DMS79 treated with DMSO at 0.1 percent for 48 hours (cell line): ENCODE results near the gene USP44.
A peak's percentile ranks its signal among the peaks of the same experiment; 100 is the strongest.
"Not testable (repeated sequence)": the region's sequence is repeated elsewhere in the genome, so short reads cannot be mapped to it uniquely, and the experiment has no call there.

Experiments
- DNase-seq: peaks from one replicate; lab custom pipeline; 2025; lab: John Stamatoyannopoulos, UW

USP44 gene

DNA sequence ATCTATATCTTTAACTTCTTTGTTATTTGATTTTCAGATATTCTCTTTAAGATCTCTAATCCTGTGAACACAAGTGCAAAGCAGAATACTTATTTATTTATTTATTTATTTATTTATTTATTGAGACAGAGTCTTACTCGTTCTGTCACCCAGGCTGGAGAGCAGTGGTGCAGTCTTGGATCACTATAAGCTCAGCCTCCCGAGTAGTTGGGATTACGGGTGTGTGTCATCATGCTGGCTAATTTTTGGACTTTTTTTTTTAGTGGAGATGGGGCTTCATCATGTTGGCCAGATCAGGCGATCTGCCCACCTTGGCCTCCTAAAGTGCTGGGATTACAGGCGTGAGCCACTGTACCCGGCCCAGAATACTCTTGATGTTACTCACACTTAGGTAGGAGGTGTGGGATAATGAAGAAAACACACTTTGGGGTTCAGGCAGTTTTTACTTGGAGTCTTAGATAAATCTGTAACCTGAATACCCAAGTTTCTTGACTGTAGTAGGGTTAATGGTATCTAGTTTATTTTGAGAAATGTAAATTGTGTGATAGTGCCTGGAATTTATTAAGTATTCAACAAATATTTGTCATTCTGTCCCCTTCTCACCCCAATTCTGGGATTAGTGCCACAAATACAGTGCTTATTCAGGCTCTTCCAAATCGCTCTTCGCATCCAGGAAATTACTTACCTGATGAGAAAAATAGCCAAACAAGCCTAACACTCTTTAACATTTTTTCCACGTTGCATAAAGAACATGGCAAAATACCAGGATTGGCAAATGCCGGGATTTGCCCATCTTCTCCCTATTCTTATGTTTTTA lies 44.4 kb downstream of the USP44 start:
- DNase-seq, result no peak

DNA sequence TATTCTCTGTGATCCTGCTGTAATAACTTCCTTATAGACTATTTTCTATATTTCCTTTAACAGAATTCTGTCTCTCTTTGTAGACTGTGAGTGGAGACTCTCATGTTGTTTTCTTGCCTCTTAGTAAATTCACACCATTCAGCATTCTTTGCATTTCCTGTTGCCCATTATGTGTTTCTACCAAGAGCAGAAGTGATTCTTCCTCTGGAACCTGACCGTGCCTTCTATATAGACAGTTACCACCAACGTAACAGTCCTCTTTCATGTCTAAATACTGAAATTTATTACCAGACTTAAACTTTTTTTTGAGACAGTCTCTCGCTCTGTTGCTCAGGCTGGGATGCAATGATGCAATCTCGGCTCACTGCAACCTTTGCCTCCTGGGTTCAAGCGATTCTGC lies 46.2 kb downstream of the USP44 start:
- DNase-seq, result no peak

DNA sequence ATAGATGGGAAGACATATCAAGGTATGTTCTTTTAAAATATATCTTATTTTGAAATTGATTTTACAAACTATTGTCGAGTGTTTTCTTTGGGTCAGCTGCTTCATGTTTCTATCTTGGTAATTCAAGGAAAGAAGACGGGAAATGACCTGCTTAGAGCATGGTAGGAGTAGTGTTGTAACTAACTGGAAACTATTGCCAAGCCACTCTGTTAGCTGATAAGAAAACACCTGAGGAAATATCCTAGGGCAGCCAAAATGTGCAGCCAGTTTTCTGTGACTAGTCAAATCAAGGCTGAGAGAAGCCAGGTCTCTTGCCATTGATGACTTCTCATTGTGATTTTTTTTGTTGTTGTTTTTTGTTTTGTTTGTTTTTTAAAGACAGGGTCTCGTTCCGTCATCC lies 47.1 kb downstream of the USP44 start:
- no peak for DNase-seq

DNA sequence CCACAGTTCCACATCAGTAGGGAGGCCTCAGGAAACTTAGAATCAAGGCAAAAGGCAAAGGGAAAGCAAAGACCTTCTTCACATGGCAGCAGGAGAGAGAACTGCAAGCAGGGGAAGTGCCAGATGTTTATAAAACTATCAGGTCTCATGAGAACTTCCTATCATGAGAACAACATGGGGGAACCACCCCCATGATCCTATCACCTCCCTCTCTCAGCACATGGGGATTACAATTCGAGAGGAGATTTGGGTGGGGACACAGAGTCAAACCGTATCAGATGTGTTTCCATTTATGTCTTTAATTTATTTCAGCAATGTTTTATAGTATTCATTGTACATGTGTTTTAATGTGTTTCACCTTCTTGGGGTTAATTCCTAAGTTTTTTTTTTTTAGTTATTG lies 51.5 kb downstream of the USP44 start:
- DNase-seq, result no peak

DNA sequence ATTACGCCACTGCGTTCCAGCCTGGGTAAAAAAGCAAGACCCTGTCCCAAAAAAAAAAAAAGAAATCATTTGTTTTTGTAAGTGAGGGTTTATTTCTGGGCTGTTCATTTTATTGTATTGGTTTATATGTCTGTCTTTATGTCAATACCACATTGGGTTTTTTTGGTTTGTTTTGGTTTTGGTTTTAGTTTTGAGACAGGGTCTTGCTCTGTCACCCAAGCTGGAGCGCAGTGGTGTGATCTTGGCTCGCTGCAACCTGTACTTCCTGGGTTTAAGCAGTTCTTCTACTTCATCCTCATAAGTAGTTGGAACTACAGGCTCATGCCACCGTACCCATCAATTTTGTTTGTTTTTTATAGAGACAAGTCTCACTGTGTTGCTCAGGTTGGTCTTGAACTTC lies 52.3 kb downstream of the USP44 start:
- no peak for DNase-seq

DNA sequence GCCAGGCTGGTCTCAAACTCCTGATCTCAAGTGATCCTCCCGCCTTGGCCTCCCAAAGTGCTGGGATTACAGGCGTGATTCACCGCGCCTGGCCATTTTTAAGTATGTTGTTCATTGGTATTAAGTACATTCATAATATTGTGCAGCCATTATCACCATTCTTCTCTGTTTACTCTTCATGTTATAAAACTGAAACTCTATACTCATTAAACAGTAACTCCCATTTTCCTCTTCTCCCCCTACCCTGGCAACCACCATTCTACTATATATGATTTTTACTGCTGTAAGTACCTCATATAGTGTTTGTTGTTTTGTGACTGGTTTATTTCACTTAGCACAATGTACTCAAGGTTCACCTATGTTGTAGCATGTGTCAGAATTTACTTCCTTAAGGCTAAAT lies 54.2 kb downstream of the USP44 start:
- DNase-seq, result no peak

DNA sequence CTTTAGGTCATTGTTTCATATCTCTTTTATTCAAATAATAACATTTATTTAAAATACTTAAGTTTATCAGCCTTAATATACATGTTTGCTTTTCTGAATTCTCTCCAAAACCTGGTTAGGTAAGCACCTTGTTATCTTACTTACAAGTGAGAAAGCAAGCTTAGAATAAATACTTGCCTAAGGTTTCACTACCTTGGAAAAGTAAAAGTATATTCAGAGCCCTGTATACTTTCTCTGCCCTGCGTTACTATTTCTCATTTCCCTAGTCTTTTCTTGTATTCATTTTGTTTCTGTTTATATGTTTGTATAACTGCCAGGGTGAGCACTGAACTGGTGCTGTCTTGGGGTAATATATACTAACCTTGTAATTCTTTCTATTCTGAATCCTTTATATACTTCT lies 55.8 kb downstream of the USP44 start:
- no peak for DNase-seq

DNA sequence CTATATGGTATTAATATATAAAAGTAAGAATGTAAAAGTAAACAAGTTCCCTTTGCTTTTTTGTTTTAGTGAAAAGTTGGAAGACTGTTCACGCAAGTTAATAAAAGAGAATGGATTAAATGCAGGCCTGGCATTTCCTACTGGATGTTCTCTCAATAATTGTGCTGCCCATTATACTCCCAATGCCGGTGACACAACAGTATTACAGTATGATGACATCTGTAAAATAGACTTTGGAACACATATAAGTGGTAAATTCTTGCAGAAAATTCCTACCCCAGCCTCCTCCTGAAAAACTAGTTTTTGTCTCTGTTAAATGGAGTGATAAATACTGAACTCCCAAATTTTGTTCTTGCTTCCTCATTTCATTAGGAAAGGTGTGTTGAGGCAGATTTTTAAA lies 56.4 kb downstream of the USP44 start:
- no peak for DNase-seq

DNA sequence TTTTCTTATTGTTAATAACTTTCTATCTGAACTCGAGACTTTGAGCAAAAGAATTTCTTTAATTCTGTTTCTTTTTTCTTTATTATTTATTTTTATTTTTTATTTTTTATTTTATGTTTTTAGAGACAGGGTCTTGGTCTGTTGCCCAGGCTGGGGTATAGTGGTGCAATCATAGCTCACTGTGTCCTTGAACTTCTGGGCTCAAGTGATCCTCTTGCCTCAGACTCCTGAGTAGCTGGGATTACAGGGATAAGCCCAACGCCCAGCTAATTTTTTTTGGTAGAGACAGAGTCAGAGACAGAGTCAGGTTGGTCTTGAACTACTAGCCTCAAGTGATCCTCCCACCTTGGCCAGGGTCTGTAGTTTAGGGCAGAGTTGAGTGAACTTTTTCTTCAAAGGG lies 58.8 kb downstream of the USP44 start:
- DNase-seq, result no peak

DNA sequence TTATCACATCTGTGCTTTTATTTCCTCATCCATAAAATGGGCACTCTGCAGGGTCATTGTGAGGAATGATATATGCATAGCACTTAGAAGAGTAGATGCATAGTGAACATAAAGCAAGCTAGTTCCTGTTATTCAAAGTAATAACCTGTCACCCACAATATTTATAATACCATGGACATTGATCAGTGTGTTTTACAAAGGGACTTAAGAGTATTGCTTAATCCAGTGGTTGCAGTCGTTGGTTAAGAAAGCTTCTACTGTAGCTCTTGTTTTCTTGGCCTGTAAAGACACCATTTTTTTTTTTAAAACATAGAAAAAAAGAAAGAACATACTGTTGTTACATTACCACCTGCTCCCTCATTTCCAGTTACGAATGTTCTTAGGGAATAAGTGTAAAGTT lies 64.3 kb downstream of the USP44 start:
- no peak for DNase-seq

DNA sequence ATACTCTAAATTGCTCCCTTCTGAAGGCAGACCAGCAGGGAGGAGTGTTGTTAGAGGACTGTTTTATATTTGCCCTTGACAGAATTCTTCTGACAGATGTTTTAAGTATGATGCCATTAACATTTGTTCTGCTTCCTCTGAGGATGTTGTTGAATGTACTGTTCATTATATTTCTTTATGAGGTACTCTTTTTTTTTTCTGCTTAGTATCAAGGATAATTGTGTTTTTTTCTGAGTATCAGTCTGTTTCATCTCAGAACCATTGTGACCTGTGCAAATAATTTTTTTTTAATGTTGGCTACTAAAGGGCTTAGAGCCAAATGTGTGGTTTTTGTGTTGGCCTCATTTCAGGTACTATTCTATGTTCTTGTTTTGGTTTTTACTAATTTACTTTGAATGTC lies 66.8 kb downstream of the USP44 start:
- peak; percentile 51 for DNase-seq

DNA sequence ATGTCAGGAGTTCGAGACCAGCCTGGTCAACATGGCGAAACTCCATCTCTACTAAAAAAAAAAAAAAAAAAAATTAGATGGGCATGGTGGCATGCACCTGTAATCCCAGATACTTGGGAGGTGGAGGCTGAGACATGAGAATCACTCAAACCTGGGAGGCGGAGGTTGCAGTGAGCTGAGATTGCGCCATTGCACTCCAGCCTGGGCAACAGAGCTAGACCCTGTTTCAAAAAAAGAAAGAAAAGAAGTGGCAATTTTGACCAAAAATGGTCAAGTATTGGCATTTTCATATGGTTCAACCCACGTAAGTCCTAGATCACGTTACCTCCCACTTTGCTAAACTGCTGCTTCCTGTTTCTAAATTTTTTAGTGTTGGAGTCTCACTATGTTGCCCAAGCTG lies 68.7 kb downstream of the USP44 start:
- DNase-seq, result not testable (repeated sequence)

DNA sequence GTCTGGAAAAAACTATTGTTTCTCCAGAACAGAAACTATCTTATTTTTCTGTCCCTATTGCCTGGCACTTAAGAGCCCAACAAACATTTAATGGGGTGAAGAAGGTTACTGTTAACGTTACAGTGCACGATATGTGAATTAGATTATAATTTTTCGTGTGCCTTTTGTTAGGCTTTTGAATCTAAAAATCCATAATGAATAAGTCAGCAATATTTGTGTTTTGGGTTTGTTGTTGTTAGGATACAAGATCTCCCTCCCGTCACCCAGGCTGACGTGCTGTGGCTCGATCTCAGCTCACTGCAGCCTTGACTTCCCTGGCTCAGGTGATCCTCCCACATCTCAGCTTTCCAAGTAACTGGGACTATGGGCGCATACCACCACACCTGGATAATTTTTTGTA lies 69.4 kb downstream of the USP44 start:
- DNase-seq, result no peak

DNA sequence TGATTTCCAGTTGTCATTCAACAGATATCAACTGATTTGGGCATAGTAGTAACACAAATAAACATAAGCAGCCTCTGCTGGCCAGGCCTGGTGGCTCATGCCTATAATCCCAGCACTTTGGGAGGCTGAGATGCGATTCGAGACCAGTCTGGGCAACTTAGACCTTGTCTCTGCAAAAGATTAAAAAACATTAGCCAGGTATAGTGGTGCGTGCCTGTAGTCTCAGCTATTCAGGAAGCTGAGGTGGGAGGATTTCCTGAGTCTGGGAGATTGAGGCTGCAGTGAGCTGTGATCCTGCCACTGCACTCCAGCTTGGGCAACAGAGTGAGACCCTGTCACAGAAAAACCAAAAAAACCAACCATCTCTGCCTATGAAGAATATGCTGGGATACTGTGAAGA lies 70.2 kb downstream of the USP44 start:
- DNase-seq, result no peak

DNA sequence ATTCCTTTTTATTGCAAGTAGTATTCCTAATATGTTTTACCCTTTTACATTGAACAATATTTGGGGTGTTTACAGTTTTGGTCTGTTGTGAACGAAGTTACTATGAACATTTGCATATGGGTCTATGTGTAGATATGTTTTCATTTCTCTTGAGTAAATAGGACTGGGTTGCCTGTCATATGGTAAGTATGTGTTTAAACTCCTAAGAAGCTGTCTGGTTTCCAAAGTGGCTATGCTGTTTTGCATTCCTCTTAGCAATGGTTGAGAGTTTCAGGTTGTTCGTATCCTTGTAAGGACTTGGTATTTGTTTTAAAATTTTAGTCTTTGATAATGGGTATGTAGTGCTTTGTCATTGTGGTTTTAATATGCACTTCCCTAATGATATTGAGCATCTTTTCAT lies 71.0 kb downstream of the USP44 start:
- DNase-seq, result no peak

DNA sequence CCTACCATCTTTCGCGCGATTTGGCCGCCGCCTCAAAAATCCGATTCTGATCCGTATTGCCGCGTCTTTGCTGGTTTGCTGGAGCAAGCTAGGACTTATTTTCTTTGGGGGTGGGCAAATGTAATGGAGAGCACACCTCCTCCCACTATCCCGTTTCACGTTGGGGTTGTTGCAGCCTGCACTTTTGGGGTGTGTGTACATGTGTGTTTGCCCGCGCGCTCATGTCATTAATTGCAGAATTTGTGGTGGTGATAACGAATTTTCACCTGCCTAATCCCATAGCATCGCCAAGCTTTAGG lies 76.7 kb downstream of the USP44 start:
- DNase-seq, result no peak

DNA sequence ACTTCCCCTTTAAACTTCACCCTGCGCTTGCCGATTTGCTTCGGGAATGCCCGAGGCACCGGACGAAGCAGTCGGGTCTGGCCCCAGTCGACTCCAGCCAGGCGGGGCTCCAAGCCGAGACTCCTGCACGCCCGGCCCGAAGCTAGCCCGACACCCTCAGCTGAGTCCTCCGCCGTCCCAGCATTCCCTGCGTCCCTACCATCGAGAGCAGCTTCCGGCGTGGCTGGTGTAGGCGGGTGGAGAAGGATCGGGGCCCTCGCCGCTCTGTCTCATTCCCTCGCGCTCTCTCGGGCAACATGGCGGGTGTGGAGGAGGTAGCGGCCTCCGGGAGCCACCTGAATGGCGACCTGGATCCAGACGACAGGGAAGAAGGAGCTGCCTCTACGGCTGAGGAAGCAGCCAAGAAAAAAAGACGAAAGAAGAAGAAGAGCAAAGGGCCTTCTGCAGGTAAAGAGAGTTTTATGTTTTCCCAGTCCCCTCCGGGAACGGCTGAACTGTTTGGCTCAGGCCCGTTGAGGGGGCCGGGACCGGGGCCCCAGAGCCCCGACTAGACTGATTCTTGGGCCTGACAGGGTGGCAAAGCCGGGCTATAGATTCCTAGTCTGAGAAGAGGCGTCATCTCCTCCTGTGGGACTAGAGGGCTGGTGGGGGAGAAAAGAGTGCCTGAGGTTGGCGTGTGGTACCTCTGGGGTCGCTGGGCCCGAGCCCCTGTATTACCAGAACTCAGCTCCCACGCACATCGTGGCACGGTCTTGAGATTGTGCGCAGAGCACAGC lies 77.2 kb downstream of the USP44 start, which contains the start of gene METAP2:
Gene METAP2 (plus strand): TSS at position 269 of the 776 bp plus-strand sequence. CDS start 28 bp downstream, at position 297.
- peak; percentile 88 for DNase-seq

DNA sequence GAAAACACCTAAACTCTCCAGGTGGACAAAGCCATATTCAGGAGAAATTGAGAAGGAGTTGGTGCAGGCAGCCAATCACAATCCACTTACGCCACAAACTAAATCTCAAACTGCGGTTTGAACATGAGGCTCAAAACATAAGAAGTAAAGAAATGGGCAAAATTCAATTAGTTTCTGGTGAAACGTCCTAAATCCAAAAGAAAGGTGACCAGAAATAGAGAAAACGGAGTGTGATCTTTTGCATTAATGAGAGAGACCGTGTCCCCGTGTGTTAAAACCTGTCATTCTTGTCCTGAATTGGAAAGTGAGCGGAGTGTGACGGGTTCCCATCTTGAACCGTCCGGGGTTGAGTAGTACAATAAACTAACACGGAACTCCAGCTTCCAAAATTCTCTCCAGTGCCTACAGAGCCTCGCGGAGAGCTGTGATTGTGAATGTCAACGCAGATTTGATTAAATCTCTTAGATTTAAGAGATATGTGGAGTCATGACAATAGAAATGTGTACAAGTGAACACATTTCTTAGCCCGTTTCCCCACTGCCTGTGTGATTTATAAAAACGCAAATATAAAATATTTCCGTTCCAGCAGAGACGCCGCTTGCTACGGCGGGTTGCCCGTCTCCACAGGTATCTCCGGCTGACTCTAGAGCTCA lies 77.9 kb downstream of the USP44 start:
- DNase-seq, result peak; percentile 57

DNA sequence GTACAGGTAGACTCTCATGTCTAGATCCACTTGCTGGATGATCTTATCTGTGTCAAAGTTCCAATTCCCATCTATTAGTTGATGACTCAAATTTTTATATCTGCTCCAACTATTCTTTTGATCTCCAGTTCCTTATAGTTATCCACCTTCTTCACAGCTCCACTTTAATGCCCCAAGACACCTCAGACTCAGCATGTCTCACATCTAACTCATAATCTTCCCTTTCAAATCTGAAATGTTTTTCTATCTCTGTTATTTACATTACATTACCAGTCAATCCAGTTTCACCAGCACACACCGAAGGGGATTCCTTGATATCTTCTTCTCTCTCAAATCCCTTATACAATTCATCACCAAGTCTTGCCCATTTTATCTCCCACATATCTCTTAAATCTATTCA lies 81.0 kb downstream of the USP44 start:
- no peak for DNase-seq
